Skeletal muscle tissue (tissue), 4 donors: Measurements from ENCODE around the gene PBX4. TPM values are rescaled to one million over a fixed set of nuclear protein-coding genes. Genes with fewer than 3 reads are reported as not detected.

Experiments
- H3K27ac ChIP-seq: one replicate; pipeline ENCODE4 v1.7.0; 2013; ENCODE audit warnings: mild to moderate bottlenecking, low read depth, low read length, inconsistent platforms
- H3K27me3 ChIP-seq, 3 donors: one replicate each; pipeline ENCODE4 v1.7.0; 2013; ENCODE audit warnings: low read length in 3 of 3; ENCODE audit not compliant: control insufficient read depth in 3 of 3, insufficient read depth in 3 of 3
- H3K36me3 ChIP-seq, 3 donors: one replicate each; pipeline ENCODE4 v1.7.0; 2013; ENCODE audit warnings: low read length in 3 of 3; ENCODE audit not compliant: control insufficient read depth in 3 of 3, insufficient read depth in 3 of 3
- H3K4me1 ChIP-seq, 3 donors: one replicate each; pipeline ENCODE4 v1.7.0; 2013; ENCODE audit warnings: low read length in 3 of 3, mild to moderate bottlenecking in 3 of 3; ENCODE audit not compliant: control insufficient read depth in 3 of 3, insufficient read depth in 3 of 3
- H3K4me3 ChIP-seq, 3 donors: one replicate each; pipeline ENCODE4 v1.7.0; 2013; ENCODE audit warnings: low read length in 3 of 3
- H3K9ac ChIP-seq, 3 donors: one replicate each; pipeline ENCODE4 v1.7.0; 2013; ENCODE audit warnings: low read length in 3 of 3, mild to moderate bottlenecking in 3 of 3, moderate library complexity in 2 of 3, low read depth in 1 of 3
- H3K9me3 ChIP-seq, 3 donors: one replicate each; pipeline ENCODE4 v1.7.0; 2013; ENCODE audit warnings: low read length in 3 of 3; ENCODE audit not compliant: control insufficient read depth in 3 of 3
- total RNA-seq: library from RNA; depleted of rRNA; stranded (reverse); fragments of >200 nt; gene quantifications from one replicate; pipeline ENCODE4 v1.2.3, GENCODE V29; 2014
- donor health status: Osteomylitis.

The PBX4 gene
- total RNA-seq, 1 donor from 2014 or later = 1.6 TPM

DNA sequence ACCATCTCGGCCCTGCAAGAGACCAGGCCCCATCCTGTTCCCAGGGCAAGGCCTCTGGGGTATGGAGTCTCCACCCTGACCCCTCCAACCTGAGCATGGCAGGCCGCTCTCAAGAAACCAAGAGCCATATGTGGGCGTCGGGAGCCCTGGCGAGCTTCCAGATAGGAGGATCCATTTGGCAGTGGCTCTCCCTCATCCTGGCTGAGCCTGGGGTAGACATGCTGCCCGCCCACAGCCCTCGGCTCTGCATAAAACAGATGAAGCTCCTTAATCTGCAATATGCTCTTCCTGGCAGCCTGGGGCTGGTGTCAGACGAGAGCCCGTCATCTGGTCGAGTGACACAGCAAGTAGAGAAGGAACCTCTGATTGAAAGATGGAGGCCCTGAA is 38.9 kb upstream of the PBX4 start:
- Histone ChIP-seq H3K9me3 (no peaks in the 10 kb centered on the region), H3K27me3 (no peaks in the 10 kb centered on the region), H3K27ac (no peak overlapping the region), H3K9ac (no peak overlapping the region), H3K4me3 (no peak overlapping the region), H3K4me1 (peaks cover 11 to 14% (median 13%) of the 10 kb centered on the region in 3 donors), H3K36me3 (peaks cover 72 to 79% (median 72%) of the 10 kb centered on the region in 3 donors)

DNA sequence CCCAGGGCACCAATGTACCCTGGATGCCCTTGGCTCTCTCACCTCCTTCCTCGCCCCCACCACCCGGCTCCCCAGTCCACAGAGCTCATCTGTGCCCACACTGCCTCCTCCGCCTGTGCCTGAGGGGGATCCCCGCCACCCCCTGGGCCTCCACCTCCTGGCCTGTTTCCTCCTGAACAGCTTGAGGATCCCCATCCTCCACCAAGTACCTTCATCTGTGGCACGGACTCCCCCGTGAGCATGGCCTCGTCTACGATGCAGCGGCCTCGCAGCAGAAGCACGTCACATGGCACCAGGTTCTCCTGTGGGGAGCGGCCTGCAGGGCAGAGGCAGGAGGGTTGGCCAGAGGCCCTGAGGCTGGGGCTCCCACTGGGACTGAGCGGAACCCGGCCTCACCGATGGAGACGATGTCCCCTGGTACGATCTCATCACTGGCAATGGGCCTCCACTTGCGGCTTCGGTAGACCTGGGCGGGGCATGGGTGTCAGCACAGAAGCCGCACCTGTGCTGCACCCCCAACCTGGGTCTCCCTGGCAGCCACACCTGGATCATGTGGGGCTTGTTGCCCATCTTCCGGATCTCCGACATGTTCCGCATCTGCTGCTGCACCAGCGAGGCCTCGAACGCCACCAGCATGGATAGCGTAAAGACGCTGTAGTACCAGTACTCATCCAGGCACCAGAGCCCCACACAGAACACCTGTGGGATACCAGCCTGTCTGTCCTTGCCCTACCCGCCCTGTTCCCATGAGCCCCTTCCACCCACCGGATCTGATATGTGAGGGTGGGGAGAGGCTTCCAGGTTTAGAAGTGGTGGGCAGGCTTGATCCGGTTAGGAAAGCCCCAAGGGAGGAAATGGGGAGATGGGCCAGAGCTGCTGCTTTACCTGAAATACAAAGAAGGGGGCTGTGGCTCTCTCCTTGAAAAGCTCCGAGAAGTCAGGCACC is 38.2 kb upstream of the PBX4 start:
- H3K9me3 ChIP-seq = no peaks in the 10 kb centered on the region
- no peaks in the 10 kb centered on the region for H3K27me3 ChIP-seq
- no peak overlapping the region for H3K27ac ChIP-seq
- H3K9ac ChIP-seq = no peak overlapping the region
- peaks cover 73 to 82% (median 75%) of the 10 kb centered on the region in 3 donors for H3K36me3 ChIP-seq
- H3K4me1 ChIP-seq = peaks cover 5 to 8% (median 7%) of the 10 kb centered on the region in 3 donors
- H3K4me3 ChIP-seq = no peak overlapping the region

DNA sequence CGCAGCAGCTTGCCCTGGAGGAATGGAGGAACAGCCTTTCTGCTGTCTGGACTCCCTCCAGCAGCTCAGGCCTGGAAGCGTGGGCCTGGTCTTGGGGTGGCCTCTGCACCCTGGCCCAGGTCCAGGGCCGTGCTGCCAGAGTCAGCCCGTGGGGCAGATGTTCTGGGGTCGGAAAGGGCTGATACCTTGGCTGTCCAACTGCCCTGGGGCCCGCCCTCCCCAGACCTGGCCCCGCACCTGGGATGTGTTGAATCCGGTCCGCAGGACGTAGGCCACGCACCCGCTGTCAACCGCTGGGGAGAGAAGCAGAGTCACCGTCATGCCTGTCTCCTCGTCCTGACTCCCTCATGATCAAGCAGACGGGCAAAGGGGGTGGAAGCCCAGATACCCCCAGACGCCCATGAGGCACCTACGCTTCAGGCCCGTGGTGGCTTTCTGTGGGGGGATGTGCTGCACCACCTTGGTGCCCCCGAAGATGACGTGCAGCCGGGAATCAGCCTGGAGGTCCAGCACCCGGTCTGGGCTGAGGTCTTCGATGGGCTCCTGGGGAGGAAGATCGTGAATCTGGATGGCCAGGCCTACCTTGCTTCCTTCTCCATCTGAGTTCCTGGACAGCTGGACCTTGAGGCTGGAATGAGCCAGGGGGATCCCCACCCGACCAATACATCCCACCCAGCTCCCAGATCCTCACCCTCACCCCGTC is 37.3 kb upstream of the PBX4 start:
- H3K9ac ChIP-seq = no peak overlapping the region
- no peaks in the 10 kb centered on the region for H3K27me3 ChIP-seq
- H3K9me3 ChIP-seq = no peaks in the 10 kb centered on the region
- H3K4me1 ChIP-seq = peaks cover 0 to 1% (median 0%) of the 10 kb centered on the region in 3 donors
- peaks cover 79 to 85% (median 80%) of the 10 kb centered on the region in 3 donors for H3K36me3 ChIP-seq
- no peak overlapping the region for H3K4me3 ChIP-seq
- H3K27ac ChIP-seq = no peak overlapping the region

DNA sequence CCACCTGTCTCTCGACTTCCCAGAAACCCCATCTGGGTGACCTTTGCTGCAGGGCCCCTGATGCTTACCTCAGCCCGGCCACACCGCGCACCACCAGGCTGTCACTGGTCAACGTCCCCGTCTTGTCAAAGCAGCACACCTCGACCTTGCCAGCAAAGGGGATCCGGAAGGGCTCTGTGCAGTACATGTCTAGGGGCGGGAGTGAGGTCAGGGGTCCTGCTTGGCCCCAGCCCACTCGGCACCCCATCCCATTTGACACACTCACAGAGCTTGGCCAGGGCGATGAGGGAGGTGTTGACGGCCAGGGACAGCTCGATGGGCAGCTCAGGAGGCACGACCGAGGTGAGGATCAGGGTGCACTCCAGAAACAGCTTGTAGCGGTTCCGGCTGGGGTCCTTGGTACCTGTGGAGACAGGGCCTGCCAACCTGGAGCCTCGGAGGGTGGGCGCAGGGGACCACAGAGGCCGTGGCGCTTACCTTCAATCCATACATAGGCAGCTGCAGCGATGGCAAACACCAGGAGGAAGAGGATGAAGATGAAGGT is 36.6 kb upstream of the PBX4 start:
- no peaks in the 10 kb centered on the region for H3K9me3 ChIP-seq
- H3K36me3 ChIP-seq = peaks cover 86 to 90% (median 87%) of the 10 kb centered on the region in 3 donors
- no peaks in the 10 kb centered on the region for H3K27me3 ChIP-seq

DNA sequence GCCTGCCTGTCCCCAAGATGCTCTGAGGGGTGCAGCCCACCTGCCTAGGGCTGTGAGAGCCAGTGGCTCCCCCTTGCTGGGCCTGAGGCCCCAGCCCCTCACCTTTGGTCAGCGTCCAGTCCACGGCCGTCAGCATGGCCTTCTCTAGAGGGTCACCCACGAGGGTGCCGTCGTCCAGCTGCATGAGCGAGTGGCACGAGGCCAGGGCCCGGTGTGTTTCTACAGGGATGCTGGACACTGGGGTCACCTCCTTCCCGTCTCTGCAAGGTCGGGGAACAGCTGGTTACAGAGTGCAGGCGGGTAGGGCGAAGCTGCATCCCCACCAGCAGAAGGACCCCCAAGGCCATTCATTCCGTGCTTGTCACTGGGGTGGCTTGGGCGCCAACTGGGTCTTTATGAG is 36.0 kb upstream of the PBX4 start:
- Histone ChIP-seq H3K9ac (no peak overlapping the region), H3K27ac (no peak overlapping the region), H3K4me3 (no peak overlapping the region), H3K27me3 (no peaks in the 10 kb centered on the region), H3K36me3 (peaks cover 86 to 93% (median 88%) of the 10 kb centered on the region in 3 donors), H3K4me1 (peaks cover 0 to 4% (median 0%) of the 10 kb centered on the region in 3 donors), H3K9me3 (no peaks in the 10 kb centered on the region)

More for the DNA sequence above, 36.6 kb upstream of the PBX4 start:
- Histone ChIP-seq H3K4me3 (no peak overlapping the region), H3K9ac (no peak overlapping the region), H3K27ac (no peak overlapping the region), H3K4me1 (peaks cover 0 to 4% (median 0%) of the 10 kb centered on the region in 3 donors)

DNA sequence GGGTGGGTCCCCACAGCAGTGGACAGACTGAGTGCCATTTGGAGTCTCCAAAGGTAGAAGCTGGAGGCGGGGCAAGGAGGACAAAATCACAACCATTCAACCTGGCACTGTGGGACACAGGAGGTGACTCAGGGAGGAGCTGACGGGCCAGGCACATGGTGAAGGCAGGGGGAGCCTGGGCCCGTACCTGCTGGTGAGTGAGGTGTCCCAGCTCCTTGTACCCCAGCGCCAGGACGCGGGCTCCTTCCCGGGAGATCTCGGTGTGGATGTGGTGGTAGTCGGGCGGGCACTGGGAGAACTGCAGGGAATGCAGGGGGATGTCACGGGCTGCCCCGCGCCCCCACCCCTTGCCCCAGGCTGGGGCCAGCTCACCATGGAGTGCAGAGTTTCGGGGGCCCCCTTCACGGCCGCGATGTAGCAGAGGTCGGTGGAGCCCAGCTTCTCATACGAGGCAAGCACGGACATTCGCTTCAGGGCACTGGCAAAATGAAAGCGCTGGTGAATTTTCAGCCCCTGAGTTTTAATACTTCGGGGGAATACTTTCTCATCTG is 35.2 kb upstream of the PBX4 start:
- peaks cover 0 to 4% (median 0%) of the 10 kb centered on the region in 3 donors for H3K4me1 ChIP-seq
- no peak overlapping the region for H3K27ac ChIP-seq
- H3K9me3 ChIP-seq = no peaks in the 10 kb centered on the region
- no peak overlapping the region for H3K4me3 ChIP-seq
- H3K9ac ChIP-seq = no peak overlapping the region
- H3K27me3 ChIP-seq = no peaks in the 10 kb centered on the region
- H3K36me3 ChIP-seq = peaks cover 87 to 94% (median 90%) of the 10 kb centered on the region in 3 donors

DNA sequence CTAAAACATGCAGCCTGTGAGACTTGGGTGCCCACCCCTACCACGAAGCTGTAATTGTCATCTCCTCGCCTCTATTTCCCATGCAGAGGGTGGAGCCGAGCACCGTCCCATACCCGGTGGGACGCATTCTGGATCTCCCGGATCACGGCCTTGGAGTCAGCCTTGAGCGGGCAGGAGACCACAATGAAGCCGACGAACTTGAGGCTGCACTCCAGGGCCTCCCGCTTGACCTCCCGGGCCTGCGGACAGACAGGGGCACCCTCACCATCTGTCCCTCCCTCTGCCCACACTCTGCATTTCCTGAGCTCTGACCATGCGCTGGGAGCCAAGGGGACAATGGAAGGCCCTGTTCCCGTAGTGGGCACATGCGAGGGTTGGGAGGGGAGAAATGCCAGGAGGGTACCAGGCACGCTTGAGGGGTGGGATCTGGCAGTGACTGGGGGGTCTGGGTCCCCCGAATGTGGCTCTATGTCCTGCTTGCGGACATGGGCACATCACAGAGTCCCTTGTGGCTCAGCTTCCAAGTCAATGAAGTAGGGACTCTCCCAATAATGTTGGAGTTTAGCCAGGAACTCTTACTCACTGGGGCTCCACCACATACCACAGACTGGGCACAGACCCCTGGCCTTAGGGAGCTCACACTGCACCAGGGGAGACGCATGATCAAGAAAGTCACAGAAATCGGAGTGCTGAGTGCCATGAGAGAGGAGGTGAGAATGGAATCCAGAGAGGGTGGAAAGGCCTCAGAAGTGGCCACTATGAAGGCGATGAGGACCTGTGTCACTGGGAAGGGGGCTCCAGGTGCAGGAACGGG is 34.2 kb upstream of the PBX4 start:
- Histone ChIP-seq H3K9ac (no peak overlapping the region), H3K4me1 (peaks cover 0 to 4% (median 0%) of the 10 kb centered on the region in 3 donors), H3K27ac (no peak overlapping the region), H3K4me3 (no peak overlapping the region), H3K9me3 (no peaks in the 10 kb centered on the region), H3K36me3 (peaks cover 81 to 85% (median 82%) of the 10 kb centered on the region in 3 donors), H3K27me3 (no peaks in the 10 kb centered on the region)

DNA sequence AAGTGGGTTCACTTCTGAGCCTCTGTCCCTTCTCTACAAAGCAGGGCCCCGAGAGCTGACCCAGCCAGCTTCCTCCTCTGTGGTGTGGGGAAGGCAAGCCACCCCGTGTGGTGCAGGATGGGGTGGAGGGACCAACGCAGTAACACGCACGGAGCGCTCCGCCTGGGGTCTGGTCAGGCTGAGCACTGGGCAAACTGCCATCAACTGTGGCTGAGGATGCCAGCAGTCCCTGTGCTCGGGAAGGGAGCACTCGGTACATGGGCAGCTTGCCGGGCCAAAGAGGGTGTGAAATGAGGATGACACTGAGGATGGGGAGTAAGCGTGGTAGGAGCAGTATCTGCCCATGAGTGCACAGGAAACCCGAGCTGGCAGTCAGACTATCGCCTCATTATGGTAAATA is 32.6 kb upstream of the PBX4 start:
- H3K9ac ChIP-seq = no peak overlapping the region
- H3K4me1 ChIP-seq = peaks cover 0 to 4% (median 0%) of the 10 kb centered on the region in 3 donors
- H3K4me3 ChIP-seq = no peak overlapping the region
- peaks cover 77 to 85% (median 81%) of the 10 kb centered on the region in 3 donors for H3K36me3 ChIP-seq
- H3K27me3 ChIP-seq = no peaks in the 10 kb centered on the region
- H3K27ac ChIP-seq = no peak overlapping the region
- H3K9me3 ChIP-seq = no peaks in the 10 kb centered on the region

DNA sequence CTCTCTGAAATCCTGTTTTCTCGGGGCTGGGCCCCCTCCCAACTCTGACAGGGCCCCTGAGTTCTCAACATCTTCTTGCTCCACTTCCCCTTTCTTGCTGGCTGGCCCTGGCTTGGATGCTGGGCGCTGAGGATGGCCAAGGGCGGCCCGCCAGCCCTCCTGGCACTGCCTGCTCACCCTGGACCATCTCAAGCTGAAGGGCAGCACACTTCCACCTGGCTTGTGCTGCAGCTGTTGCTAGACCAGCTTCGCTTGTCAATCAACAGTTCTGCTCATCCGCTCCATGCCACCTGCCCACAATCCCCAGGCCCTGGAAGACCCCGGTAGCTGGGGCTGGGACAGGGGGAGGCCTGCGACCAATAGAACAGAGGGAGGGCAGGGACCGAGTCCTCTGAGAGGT is 31.8 kb upstream of the PBX4 start:
- H3K36me3 ChIP-seq = peaks cover 77 to 85% (median 79%) of the 10 kb centered on the region in 3 donors
- no peak overlapping the region for H3K27ac ChIP-seq
- peaks cover 0 to 4% (median 0%) of the 10 kb centered on the region in 3 donors for H3K4me1 ChIP-seq

More for the DNA sequence above, 31.8 kb upstream of the PBX4 start:
- no peaks in the 10 kb centered on the region for H3K9me3 ChIP-seq
- no peaks in the 10 kb centered on the region for H3K27me3 ChIP-seq
- H3K9ac ChIP-seq = no peak overlapping the region
- no peak overlapping the region for H3K4me3 ChIP-seq
